ENCODE results near the gene TAS2R4.

Gene TAS2R4

GRCh38 chr7:141776374-141776773 lies at the start of gene TAS2R4:
Gene TAS2R4 (plus strand): TSS chr7:141776674. CDS start chr7:141778489, 1,815 bp downstream.
- Histone ChIP-seq H3K9me3 (ENCODE audit: insufficient read depth, low read length) (no peaks in the 10 kb centered on the region), H3K9ac (ENCODE audit: low read length) (no peak within 1 kb of the TSS), H3K36me3 (ENCODE audit: low read length) (no peaks in the 10 kb centered on the region; the same call in 1 of the 2 replicates), H4K20me1 (ENCODE audit: low read depth, low read length) (no peaks in the 10 kb centered on the region), H3K4me3 (ENCODE audit: insufficient read depth, low read length, poor library complexity, severe bottlenecking) (no peak within 1 kb of the TSS), H3K79me2 (ENCODE audit: insufficient read depth, low read length) (no peaks in the 10 kb centered on the region), H3K27ac (ENCODE audit: low read depth, low read length) (no peak within 1 kb of the TSS), H3K27me3 (ENCODE audit: low read length) (no peaks in the 10 kb centered on the region), H3K9me2 (replicated peaks; ENCODE audit: insufficient read depth, low read length) (no peaks in the 10 kb centered on the region), H3F3A (ENCODE audit: insufficient read depth) (no peaks in the 10 kb centered on the region), H2AFZ (ENCODE audit: low read depth, low read length, severe bottlenecking) (no peak within 1 kb of the TSS), H3K4me2 (ENCODE audit: low read depth, low read length, poor library complexity, severe bottlenecking) (no peak within 1 kb of the TSS)
- TF ChIP-seq EZH2phosphoT487 (conservative IDR thresholded peaks at IDR 0.05; ENCODE audit: low read length) (no peak), CTCF (IDR thresholded peaks at IDR 0.05; ENCODE audit: insufficient read depth, low read length, poor library complexity, severe bottlenecking) (no peak)

GRCh38 chr7:141729020-141729419 lies 47.5 kb upstream of the TAS2R4 start:
- Histone ChIP-seq H3K36me3 (ENCODE audit: low read length) (no peaks in the 10 kb centered on the region), H3K9me2 (replicated peaks; ENCODE audit: insufficient read depth, low read length) (no peaks in the 10 kb centered on the region), H3K27me3 (ENCODE audit: low read length) (no peaks in the 10 kb centered on the region), H3K4me2 (ENCODE audit: low read depth, low read length, poor library complexity, severe bottlenecking) (no peak overlapping the region), H3K9me3 (ENCODE audit: insufficient read depth, low read length) (no peaks in the 10 kb centered on the region), H3F3A (ENCODE audit: insufficient read depth) (no peaks in the 10 kb centered on the region), H4K20me1 (ENCODE audit: low read depth, low read length) (no peaks in the 10 kb centered on the region), H3K4me3 (ENCODE audit: insufficient read depth, low read length, poor library complexity, severe bottlenecking) (no peak overlapping the region), H3K9ac (ENCODE audit: low read length) (no peak overlapping the region), H3K79me2 (ENCODE audit: insufficient read depth, low read length) (no peaks in the 10 kb centered on the region), H2AFZ (ENCODE audit: low read depth, low read length, severe bottlenecking) (no peak overlapping the region), H3K27ac (ENCODE audit: low read depth, low read length) (no peak overlapping the region)
- no peak for TF ChIP-seq EZH2phosphoT487 (conservative IDR thresholded peaks at IDR 0.05; ENCODE audit: low read length)
- TF ChIP-seq CTCF (IDR thresholded peaks at IDR 0.05; ENCODE audit: insufficient read depth, low read length, poor library complexity, severe bottlenecking): no peak

GRCh38 chr7:141731476-141732149 lies 44.9 kb upstream of the TAS2R4 start:
- Histone ChIP-seq H3K79me2 (ENCODE audit: insufficient read depth, low read length) (no peaks in the 10 kb centered on the region), H3K4me2 (ENCODE audit: low read depth, low read length, poor library complexity, severe bottlenecking) (no peak overlapping the region), H2AFZ (ENCODE audit: low read depth, low read length, severe bottlenecking) (no peak overlapping the region), H3K27ac (ENCODE audit: low read depth, low read length) (no peak overlapping the region), H3K9ac (ENCODE audit: low read length) (no peak overlapping the region), H3K9me2 (replicated peaks; ENCODE audit: insufficient read depth, low read length) (no peaks in the 10 kb centered on the region), H3K27me3 (ENCODE audit: low read length) (no peaks in the 10 kb centered on the region), H3K4me3 (ENCODE audit: insufficient read depth, low read length, poor library complexity, severe bottlenecking) (no peak overlapping the region), H3K9me3 (ENCODE audit: insufficient read depth, low read length) (no peaks in the 10 kb centered on the region), H4K20me1 (ENCODE audit: low read depth, low read length) (no peaks in the 10 kb centered on the region), H3K36me3 (ENCODE audit: low read length) (no peaks in the 10 kb centered on the region), H3F3A (ENCODE audit: insufficient read depth) (no peaks in the 10 kb centered on the region)
- no peak for TF ChIP-seq EZH2phosphoT487 (conservative IDR thresholded peaks at IDR 0.05; ENCODE audit: low read length)

- peak overlapping the region; percentile 89 for H3K4me2 ChIP-seq (ENCODE audit: low read depth, low read length, poor library complexity, severe bottlenecking)
- H2AFZ ChIP-seq (ENCODE audit: low read depth, low read length, severe bottlenecking): peak overlapping the region; percentile 89
- H3K9ac ChIP-seq (ENCODE audit: low read length): peak overlapping the region; percentile 74
- H3K27ac ChIP-seq (ENCODE audit: low read depth, low read length): peak overlapping the region; percentile 68
- H4K20me1 ChIP-seq (ENCODE audit: low read depth, low read length): 0 out of 2 replicates have a peak, but pooled peaks cover 4% of the 10 kb centered on the region
- H3K36me3 ChIP-seq (ENCODE audit: low read length): peaks cover 14% of the 10 kb centered on the region
- no peaks in the 10 kb centered on the region for H3K9me3 ChIP-seq (ENCODE audit: insufficient read depth, low read length)
- no peaks in the 10 kb centered on the region for H3K27me3 ChIP-seq (ENCODE audit: low read length)
- no peak for TF ChIP-seq EZH2phosphoT487 (conservative IDR thresholded peaks at IDR 0.05; ENCODE audit: low read length)
- TF ChIP-seq CTCF (IDR thresholded peaks at IDR 0.05; ENCODE audit: insufficient read depth, low read length, poor library complexity, severe bottlenecking): no peak
- peak overlapping the region; percentile 67 for H3K4me3 ChIP-seq (ENCODE audit: insufficient read depth, low read length, poor library complexity, severe bottlenecking)
- no peaks in the 10 kb centered on the region for H3K9me2 ChIP-seq (replicated peaks; ENCODE audit: insufficient read depth, low read length)
- H3F3A ChIP-seq (ENCODE audit: insufficient read depth): peaks cover 3% of the 10 kb centered on the region; the same call in 1 of the 2 replicates
- peaks cover 38% of the 10 kb centered on the region for H3K79me2 ChIP-seq (ENCODE audit: insufficient read depth, low read length)
Measured at GRCh38 chr7:141737118-141737835, 39.2 kb upstream of the TAS2R4 start.
